OCI-LY1 (cell line): ENCODE data around the gene WNT2B.

Experiments
- H2AFZ ChIP-seq: fragments of 200-600 bp; sonication (generic), shearing (Covaris generic); 2 replicates; pipeline ENCODE4 v1.6.0; 2014; ENCODE audit warnings: antibody characterized with exemption, mild to moderate bottlenecking, low read length
- H3F3A ChIP-seq: fragments of 200-600 bp; sonication (generic), shearing (Covaris generic); 2 replicates; pipeline ENCODE4 v1.6.0; 2014; ENCODE audit warnings: mild to moderate bottlenecking, antibody characterized with exemption, low read length, moderate library complexity; ENCODE audit not compliant: insufficient read depth
- H3K27ac ChIP-seq: fragments of 200-600 bp; sonication (generic); 2 replicates; pipeline ENCODE4 v1.5.1; 2014; ENCODE audit warnings: low read length, mixed run types, mild to moderate bottlenecking, low read depth; ENCODE audit not compliant: poor library complexity, severe bottlenecking
- H3K27me3 ChIP-seq: fragments of 200-600 bp; sonication (generic); 2 replicates; pipeline ENCODE4 v1.6.0; 2014; ENCODE audit warnings: antibody characterized with exemption, mild to moderate bottlenecking, low read length, moderate library complexity; ENCODE audit not compliant: insufficient read depth
- H3K36me3 ChIP-seq: fragments of 200-600 bp; sonication (generic); 2 replicates; pipeline ENCODE4 v1.6.1; 2014; ENCODE audit warnings: mild to moderate bottlenecking, antibody characterized with exemption, low read length, moderate library complexity, mixed read lengths; ENCODE audit not compliant: insufficient read depth
- H3K4me1 ChIP-seq: fragments of 200-600 bp; sonication (generic); 2 replicates; pipeline ENCODE4 v1.5.1; 2014; ENCODE audit warnings: mild to moderate bottlenecking, low read length, moderate library complexity; ENCODE audit not compliant: insufficient read depth, severe bottlenecking
- H3K4me2 ChIP-seq: fragments of 200-600 bp; sonication (generic), shearing (Covaris generic); 2 replicates; pipeline ENCODE4 v1.6.1; 2014; ENCODE audit warnings: low read length
- H3K4me3 ChIP-seq: fragments of 200-600 bp; sonication (generic); 2 replicates; pipeline ENCODE4 v1.5.1; 2014; ENCODE audit warnings: low read length, low read depth, mild to moderate bottlenecking, mixed read lengths; ENCODE audit not compliant: poor library complexity, severe bottlenecking
- H3K79me2 ChIP-seq: fragments of 200-600 bp; shearing (Covaris generic); 2 replicates; pipeline ENCODE4 v1.6.1; 2016; ENCODE audit warnings: mixed run types, low read length, mixed read lengths; ENCODE audit not compliant: insufficient read depth
- H3K9ac ChIP-seq: fragments of 200-600 bp; sonication (generic), shearing (Covaris generic); 2 replicates; pipeline ENCODE4 v1.6.1; 2014; ENCODE audit warnings: mild to moderate bottlenecking, low read length, mixed read lengths
- H3K9me2 ChIP-seq: fragments of 200-600 bp; sonication (generic), shearing (Covaris generic); 2 replicates; pipeline ENCODE4 v1.6.1; 2014; ENCODE audit warnings: low read depth, mild to moderate bottlenecking, low read length, mixed read lengths
- H3K9me3 ChIP-seq: fragments of 200-600 bp; shearing (Covaris generic); 2 replicates; pipeline ENCODE4 v1.6.1; 2014; ENCODE audit warnings: low read length, mixed read lengths
- H4K20me1 ChIP-seq: fragments of 200-600 bp; sonication (generic), shearing (Covaris generic); 2 replicates; pipeline ENCODE4 v1.6.0; 2016; ENCODE audit warnings: mild to moderate bottlenecking, low read length; ENCODE audit not compliant: insufficient read depth
- EZH2 ChIP-seq: fragments of 200-600 bp; sonication (generic), shearing (Covaris generic); IDR thresholded peaks from 2 replicates; pipeline ENCODE4 v1.8.0; 2017; ENCODE audit warnings: borderline replicate concordance, mixed run types, mild to moderate bottlenecking, antibody characterized with exemption, low read length, moderate library complexity, mixed read lengths
- TF ChIP-seq, protein P1 (sequence below): fragments of 200-600 bp; sonication (generic), shearing (Covaris generic); IDR thresholded peaks from 2 replicates; pipeline ENCODE4 v1.5.1; 2017; ENCODE audit warnings: mild to moderate bottlenecking, antibody characterized with exemption, low read length, moderate library complexity, mixed read lengths

The WNT2B gene

DNA sequence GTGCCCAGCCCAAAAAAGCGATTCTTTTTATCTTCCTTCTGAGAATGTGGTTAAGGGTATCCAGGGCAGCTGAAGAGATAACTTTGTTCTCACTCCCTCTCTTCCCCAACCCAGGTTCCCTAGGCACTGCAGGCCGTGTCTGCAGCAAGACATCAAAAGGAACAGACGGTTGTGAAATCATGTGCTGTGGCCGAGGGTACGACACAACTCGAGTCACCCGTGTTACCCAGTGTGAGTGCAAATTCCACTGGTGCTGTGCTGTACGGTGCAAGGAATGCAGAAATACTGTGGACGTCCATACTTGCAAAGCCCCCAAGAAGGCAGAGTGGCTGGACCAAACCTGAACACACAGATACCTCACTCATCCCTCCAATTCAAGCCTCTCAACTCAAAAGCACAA, 11.4 kb downstream of the WNT2B start:
- no peak overlapping the region for H3K4me3 ChIP-seq
- H3K79me2 ChIP-seq, result no peaks in the 10 kb centered on the region
- H3K9ac ChIP-seq, result no peak overlapping the region
- H3K4me2 ChIP-seq, result no peak overlapping the region
- no peaks in the 10 kb centered on the region for H3K9me2 ChIP-seq
- TF ChIP-seq, protein P1, sequence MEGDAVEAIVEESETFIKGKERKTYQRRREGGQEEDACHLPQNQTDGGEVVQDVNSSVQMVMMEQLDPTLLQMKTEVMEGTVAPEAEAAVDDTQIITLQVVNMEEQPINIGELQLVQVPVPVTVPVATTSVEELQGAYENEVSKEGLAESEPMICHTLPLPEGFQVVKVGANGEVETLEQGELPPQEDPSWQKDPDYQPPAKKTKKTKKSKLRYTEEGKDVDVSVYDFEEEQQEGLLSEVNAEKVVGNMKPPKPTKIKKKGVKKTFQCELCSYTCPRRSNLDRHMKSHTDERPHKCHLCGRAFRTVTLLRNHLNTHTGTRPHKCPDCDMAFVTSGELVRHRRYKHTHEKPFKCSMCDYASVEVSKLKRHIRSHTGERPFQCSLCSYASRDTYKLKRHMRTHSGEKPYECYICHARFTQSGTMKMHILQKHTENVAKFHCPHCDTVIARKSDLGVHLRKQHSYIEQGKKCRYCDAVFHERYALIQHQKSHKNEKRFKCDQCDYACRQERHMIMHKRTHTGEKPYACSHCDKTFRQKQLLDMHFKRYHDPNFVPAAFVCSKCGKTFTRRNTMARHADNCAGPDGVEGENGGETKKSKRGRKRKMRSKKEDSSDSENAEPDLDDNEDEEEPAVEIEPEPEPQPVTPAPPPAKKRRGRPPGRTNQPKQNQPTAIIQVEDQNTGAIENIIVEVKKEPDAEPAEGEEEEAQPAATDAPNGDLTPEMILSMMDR, result no peak
- no peak for TF ChIP-seq EZH2
- H3F3A ChIP-seq, result no peaks in the 10 kb centered on the region
- H2AFZ ChIP-seq, result no peak overlapping the region
- no peaks in the 10 kb centered on the region for H3K36me3 ChIP-seq
- H3K9me3 ChIP-seq, result no peaks in the 10 kb centered on the region
- H3K27ac ChIP-seq, result no peak overlapping the region
- no peaks in the 10 kb centered on the region for H3K4me1 ChIP-seq
- H3K27me3 ChIP-seq, result no peaks in the 10 kb centered on the region
- no peaks in the 10 kb centered on the region for H4K20me1 ChIP-seq

GRCh38 chr1:112522621-112523020, 13.9 kb downstream of the WNT2B start:
- Histone ChIP-seq H3K27ac (no peak overlapping the region), H3K27me3 (no peaks in the 10 kb centered on the region), H2AFZ (no peak overlapping the region), H3K9me2 (no peaks in the 10 kb centered on the region), H3K4me1 (no peaks in the 10 kb centered on the region), H3F3A (no peaks in the 10 kb centered on the region), H3K9ac (no peak overlapping the region), H3K9me3 (no peaks in the 10 kb centered on the region), H4K20me1 (no peaks in the 10 kb centered on the region), H3K4me2 (no peak overlapping the region), H3K36me3 (no peaks in the 10 kb centered on the region), H3K79me2 (no peaks in the 10 kb centered on the region), H3K4me3 (no peak overlapping the region)
- TF ChIP-seq, protein P1, result no peak
- no peak for TF ChIP-seq EZH2

DNA sequence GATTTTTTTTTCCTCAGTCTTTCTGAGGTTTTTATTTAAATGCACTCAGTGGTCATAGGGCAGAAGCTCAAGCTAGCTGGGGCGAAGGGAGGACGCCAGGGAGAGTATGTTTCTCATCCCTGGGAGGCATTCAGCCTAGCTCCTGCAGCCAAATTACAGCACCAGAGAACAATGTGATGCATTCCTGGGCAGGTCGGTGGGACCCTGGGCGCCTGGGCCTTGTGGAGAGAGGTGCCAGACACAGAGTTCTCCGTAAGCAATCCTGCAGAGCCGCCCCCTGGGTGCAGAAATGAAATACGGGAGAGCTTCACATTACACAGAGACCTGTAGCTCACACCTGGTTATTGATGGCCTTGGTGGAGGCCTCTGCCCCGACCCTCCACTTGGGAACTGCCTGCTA, 15.5 kb downstream of the WNT2B start:
- no peak overlapping the region for H3K27ac ChIP-seq
- H3K9me3 ChIP-seq, result no peaks in the 10 kb centered on the region
- H3K9ac ChIP-seq, result no peak overlapping the region
- no peaks in the 10 kb centered on the region for H3K9me2 ChIP-seq
- H2AFZ ChIP-seq, result no peak overlapping the region
- no peak overlapping the region for H3K4me2 ChIP-seq
- no peak overlapping the region for H3K4me3 ChIP-seq
- no peaks in the 10 kb centered on the region for H3K36me3 ChIP-seq
- H3K79me2 ChIP-seq, result no peaks in the 10 kb centered on the region
- H4K20me1 ChIP-seq, result no peaks in the 10 kb centered on the region
- no peaks in the 10 kb centered on the region for H3K4me1 ChIP-seq
- no peak for TF ChIP-seq EZH2
- TF ChIP-seq, protein P1, result no peak
- no peaks in the 10 kb centered on the region for H3K27me3 ChIP-seq
- H3F3A ChIP-seq, result no peaks in the 10 kb centered on the region
